ENCODE results near the gene BDH1. TPM values are rescaled to one million over a fixed set of nuclear protein-coding genes. Genes with fewer than 3 reads are reported as not detected.

The BDH1 gene
- total RNA-seq, 2 donors from 2014 or later = 32.5 to 49.0 TPM

- Histone ChIP-seq H3K36me3 (ENCODE audit: control insufficient read depth, insufficient read depth, low read length) (no peaks in the 10 kb centered on the region), H3K4me3 (ENCODE audit: low read length) (no peak overlapping the region), H3K9ac (ENCODE audit: extremely low read depth, low read length, poor library complexity, severe bottlenecking) (no peak overlapping the region), H3K9me3 (ENCODE audit: control insufficient read depth, low read length) (no peaks in the 10 kb centered on the region), H3K27ac (ENCODE audit: low read depth, low read length) (no peak overlapping the region), H3K4me1 (ENCODE audit: control insufficient read depth, insufficient read depth, low read length) (peaks cover 10% of the 10 kb centered on the region), H3K27me3 (ENCODE audit: control insufficient read depth, insufficient read depth, low read length, poor library complexity, severe bottlenecking) (no peaks in the 10 kb centered on the region)
- DNase-seq = no peak
- peaks cover 34% of the 10 kb centered on the region for H3K4me1 Mint-ChIP-seq
- H3K4me3 Mint-ChIP-seq = no peak overlapping the region
- no peaks in the 10 kb centered on the region for H3K27me3 Mint-ChIP-seq (ENCODE audit: insufficient read depth)
- H3K27ac Mint-ChIP-seq = no peak overlapping the region
- H3K9me3 Mint-ChIP-seq = no peaks in the 10 kb centered on the region
- TF ChIP-seq, protein P1, sequence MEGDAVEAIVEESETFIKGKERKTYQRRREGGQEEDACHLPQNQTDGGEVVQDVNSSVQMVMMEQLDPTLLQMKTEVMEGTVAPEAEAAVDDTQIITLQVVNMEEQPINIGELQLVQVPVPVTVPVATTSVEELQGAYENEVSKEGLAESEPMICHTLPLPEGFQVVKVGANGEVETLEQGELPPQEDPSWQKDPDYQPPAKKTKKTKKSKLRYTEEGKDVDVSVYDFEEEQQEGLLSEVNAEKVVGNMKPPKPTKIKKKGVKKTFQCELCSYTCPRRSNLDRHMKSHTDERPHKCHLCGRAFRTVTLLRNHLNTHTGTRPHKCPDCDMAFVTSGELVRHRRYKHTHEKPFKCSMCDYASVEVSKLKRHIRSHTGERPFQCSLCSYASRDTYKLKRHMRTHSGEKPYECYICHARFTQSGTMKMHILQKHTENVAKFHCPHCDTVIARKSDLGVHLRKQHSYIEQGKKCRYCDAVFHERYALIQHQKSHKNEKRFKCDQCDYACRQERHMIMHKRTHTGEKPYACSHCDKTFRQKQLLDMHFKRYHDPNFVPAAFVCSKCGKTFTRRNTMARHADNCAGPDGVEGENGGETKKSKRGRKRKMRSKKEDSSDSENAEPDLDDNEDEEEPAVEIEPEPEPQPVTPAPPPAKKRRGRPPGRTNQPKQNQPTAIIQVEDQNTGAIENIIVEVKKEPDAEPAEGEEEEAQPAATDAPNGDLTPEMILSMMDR (conservative IDR thresholded peaks at IDR 0.05) = no peak
- peaks cover 29% of the 10 kb centered on the region for H3K36me3 Mint-ChIP-seq (ENCODE audit: low read depth)
- 92 to 94% methylated on average over 8 to 10 of the region's 10 CpGs for WGBS, 2 experiments (ENCODE audit: insufficient coverage in 1 of 2, insufficient read length in 1 of 2)
Observed at GRCh38 chr3:197546307-197547085, 9.3 kb downstream of the BDH1 start.

- Mint-ChIP-seq H3K27me3 (ENCODE audit: insufficient read depth) (no peaks in the 10 kb centered on the region), H3K36me3 (ENCODE audit: low read depth) (peaks cover 32% of the 10 kb centered on the region), H3K4me1 (peaks cover 42% of the 10 kb centered on the region), H3K4me3 (no peak overlapping the region), H3K9me3 (no peaks in the 10 kb centered on the region), H3K27ac (no peak overlapping the region)
- no peak overlapping the region for H3K9ac ChIP-seq (ENCODE audit: extremely low read depth, low read length, poor library complexity, severe bottlenecking)
- no peak overlapping the region for H3K27ac ChIP-seq (ENCODE audit: low read depth, low read length)
- 90% methylated on average over 4 to 5 of the region's 5 CpGs for WGBS, 2 experiments (ENCODE audit: insufficient coverage in 1 of 2, insufficient read length in 1 of 2)
- no peak overlapping the region for H3K4me3 ChIP-seq (ENCODE audit: low read length)
- H3K36me3 ChIP-seq (ENCODE audit: control insufficient read depth, insufficient read depth, low read length) = no peaks in the 10 kb centered on the region
- H3K9me3 ChIP-seq (ENCODE audit: control insufficient read depth, low read length) = no peaks in the 10 kb centered on the region
- TF ChIP-seq, protein P1 (conservative IDR thresholded peaks at IDR 0.05) = no peak
- no peaks in the 10 kb centered on the region for H3K27me3 ChIP-seq (ENCODE audit: control insufficient read depth, insufficient read depth, low read length, poor library complexity, severe bottlenecking)
- no peak for DNase-seq
- peaks cover 10% of the 10 kb centered on the region for H3K4me1 ChIP-seq (ENCODE audit: control insufficient read depth, insufficient read depth, low read length)
Observed at GRCh38 chr3:197545571-197545970, 10.2 kb downstream of the BDH1 start.

DNA sequence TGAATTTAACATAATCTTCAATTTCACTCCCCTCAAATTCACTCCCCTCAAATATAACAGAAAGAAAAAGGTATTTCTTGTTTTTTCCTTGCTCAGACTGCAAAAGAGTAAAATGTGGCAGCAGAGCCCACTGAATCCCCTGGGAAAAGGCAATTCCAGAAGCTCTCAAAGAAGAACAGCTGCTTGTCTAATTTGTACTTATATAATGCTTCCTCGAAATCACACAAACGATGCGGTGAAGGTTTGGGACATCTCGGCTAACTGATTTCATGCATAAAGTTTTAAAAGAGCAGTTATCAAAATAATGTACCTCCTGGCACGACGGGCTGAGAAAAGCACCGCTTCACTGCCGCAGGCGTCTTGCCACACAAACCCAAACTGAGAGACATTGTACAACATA is 10.7 kb downstream of the BDH1 start:
- Mint-ChIP-seq H3K36me3 (ENCODE audit: low read depth) (peaks cover 33% of the 10 kb centered on the region), H3K9me3 (no peaks in the 10 kb centered on the region), H3K27ac (no peak overlapping the region), H3K4me3 (no peak overlapping the region), H3K4me1 (peaks cover 37% of the 10 kb centered on the region), H3K27me3 (ENCODE audit: insufficient read depth) (no peaks in the 10 kb centered on the region)
- H3K4me3 ChIP-seq (ENCODE audit: low read length) = no peak overlapping the region
- WGBS, 2 experiments (ENCODE audit: insufficient coverage in 1 of 2, insufficient read length in 1 of 2) = 93 to 98% methylated on average over 9 of the region's 9 CpGs
- no peak for DNase-seq
- TF ChIP-seq, protein P1 (conservative IDR thresholded peaks at IDR 0.05) = no peak
- H3K27ac ChIP-seq (ENCODE audit: low read depth, low read length) = no peak overlapping the region
- H3K4me1 ChIP-seq (ENCODE audit: control insufficient read depth, insufficient read depth, low read length) = peaks cover 7% of the 10 kb centered on the region
- H3K9ac ChIP-seq (ENCODE audit: extremely low read depth, low read length, poor library complexity, severe bottlenecking) = no peak overlapping the region
- no peaks in the 10 kb centered on the region for H3K27me3 ChIP-seq (ENCODE audit: control insufficient read depth, insufficient read depth, low read length, poor library complexity, severe bottlenecking)
- H3K9me3 ChIP-seq (ENCODE audit: control insufficient read depth, low read length) = no peaks in the 10 kb centered on the region
- no peaks in the 10 kb centered on the region for H3K36me3 ChIP-seq (ENCODE audit: control insufficient read depth, insufficient read depth, low read length)

Data from endodermal cell (in vitro differentiated cells).